Prostate gland (tissue), 2 donors: ENCODE results near the gene NUP133.

Source experiments
- CTCF ChIP-seq, 4 experiments: fragments of 200-600 bp in 2 of 4; fragments of 450-650 bp in 2 of 4; sonication (generic) in 2 of 4; IDR thresholded peaks; 1 replicate in 3 of 4; 2 replicates in 1 of 4; pipeline ENCODE4 v1.5.1; 2016 to 2019; ENCODE audit warnings: antibody characterized with exemption in 4 of 4, mild to moderate bottlenecking in 2 of 4, moderate library complexity in 2 of 4
- POLR2AphosphoS5 ChIP-seq: sonication (generic); formaldehyde crosslinking; IDR thresholded peaks from one replicate; pipeline ENCODE4 v1.6.1; 2017; ENCODE audit warnings: antibody characterized with exemption

- no peak for TF ChIP-seq POLR2AphosphoS5
- TF ChIP-seq CTCF (IDR thresholded peaks at IDR 0.05) = no peak
These were observed 96.6 kb downstream of the NUP133 start for GRCh38 chr1:229411434-229412055.
